ENCODE data around the gene C6orf62.
"Not testable (repeated sequence)": the region's sequence is repeated elsewhere in the genome, so short reads cannot be mapped to it uniquely, and the experiment has no call there.

The C6orf62 gene

GRCh38 chr6:24719125-24719971 is at the start of gene C6orf62:
C6orf62 (minus strand) TSS chr6:24719154; CDS start chr6:24718668, 486 bp downstream.
- Histone ChIP-seq H3K9ac (ENCODE audit: low read length) (peak within 1 kb of the TSS; percentile 100), H3K27me3 (ENCODE audit: control insufficient read depth, insufficient read depth, low read length) (no peaks in the 10 kb centered on the region), H3K4me3 (ENCODE audit: low read length) (peak within 1 kb of the TSS; percentile 98), H3K36me3 (ENCODE audit: control insufficient read depth, insufficient read depth, low read length) (peaks cover 3% of the 10 kb centered on the region), H3K4me1 (ENCODE audit: control insufficient read depth, insufficient read depth, low read length) (peaks cover 16% of the 10 kb centered on the region), H3K27ac (ENCODE audit: low read depth, low read length) (peak within 1 kb of the TSS; percentile 99)

- Histone ChIP-seq H3K4me1 (ENCODE audit: control insufficient read depth, insufficient read depth, low read length) (no peaks in the 10 kb centered on the region), H3K36me3 (ENCODE audit: control insufficient read depth, insufficient read depth, low read length) (no peaks in the 10 kb centered on the region), H3K27ac (ENCODE audit: low read depth, low read length) (no peak overlapping the region), H3K27me3 (ENCODE audit: control insufficient read depth, insufficient read depth, low read length) (no peaks in the 10 kb centered on the region), H3K4me3 (ENCODE audit: low read length) (no peak overlapping the region), H3K9ac (ENCODE audit: low read length) (no peak overlapping the region)
Observed at GRCh38 chr6:24768361-24768760, 49.4 kb upstream of the C6orf62 start.

- Histone ChIP-seq H3K36me3 (ENCODE audit: control insufficient read depth, insufficient read depth, low read length) (no peaks in the 10 kb centered on the region), H3K9ac (ENCODE audit: low read length) (no peak overlapping the region), H3K4me1 (ENCODE audit: control insufficient read depth, insufficient read depth, low read length) (no peaks in the 10 kb centered on the region), H3K27ac (ENCODE audit: low read depth, low read length) (no peak overlapping the region), H3K4me3 (ENCODE audit: low read length) (no peak overlapping the region), H3K27me3 (ENCODE audit: control insufficient read depth, insufficient read depth, low read length) (no peaks in the 10 kb centered on the region)
Observed at GRCh38 chr6:24766680-24767462, 47.9 kb upstream of the C6orf62 start.

GRCh38 chr6:24765968-24766367 is 47.0 kb upstream of the C6orf62 start:
- H3K4me3 ChIP-seq (ENCODE audit: low read length); H3K27ac ChIP-seq (ENCODE audit: low read depth, low read length); H3K4me1 ChIP-seq (ENCODE audit: control insufficient read depth, insufficient read depth, low read length); H3K27me3 ChIP-seq (ENCODE audit: control insufficient read depth, insufficient read depth, low read length); H3K36me3 ChIP-seq (ENCODE audit: control insufficient read depth, insufficient read depth, low read length); H3K9ac ChIP-seq (ENCODE audit: low read length): not testable (repeated sequence)

GRCh38 chr6:24764833-24765828 is 46.2 kb upstream of the C6orf62 start:
- not testable (repeated sequence) for H3K27me3 ChIP-seq (ENCODE audit: control insufficient read depth, insufficient read depth, low read length); H3K4me1 ChIP-seq (ENCODE audit: control insufficient read depth, insufficient read depth, low read length); H3K9ac ChIP-seq (ENCODE audit: low read length); H3K27ac ChIP-seq (ENCODE audit: low read depth, low read length); H3K4me3 ChIP-seq (ENCODE audit: low read length); H3K36me3 ChIP-seq (ENCODE audit: control insufficient read depth, insufficient read depth, low read length)

- H3K27ac ChIP-seq (ENCODE audit: low read depth, low read length) = no peak overlapping the region
- H3K27me3 ChIP-seq (ENCODE audit: control insufficient read depth, insufficient read depth, low read length) = no peaks in the 10 kb centered on the region
- no peaks in the 10 kb centered on the region for H3K36me3 ChIP-seq (ENCODE audit: control insufficient read depth, insufficient read depth, low read length)
- no peak overlapping the region for H3K9ac ChIP-seq (ENCODE audit: low read length)
- H3K4me1 ChIP-seq (ENCODE audit: control insufficient read depth, insufficient read depth, low read length) = no peaks in the 10 kb centered on the region
- H3K4me3 ChIP-seq (ENCODE audit: low read length) = no peak overlapping the region
Observed at GRCh38 chr6:24763578-24763977, 44.6 kb upstream of the C6orf62 start.

- Histone ChIP-seq H3K9ac (ENCODE audit: low read length) (no peak overlapping the region), H3K36me3 (ENCODE audit: control insufficient read depth, insufficient read depth, low read length) (no peaks in the 10 kb centered on the region), H3K4me1 (ENCODE audit: control insufficient read depth, insufficient read depth, low read length) (no peaks in the 10 kb centered on the region), H3K4me3 (ENCODE audit: low read length) (no peak overlapping the region), H3K27ac (ENCODE audit: low read depth, low read length) (no peak overlapping the region), H3K27me3 (ENCODE audit: control insufficient read depth, insufficient read depth, low read length) (no peaks in the 10 kb centered on the region)
Observed at GRCh38 chr6:24761851-24762250, 42.9 kb upstream of the C6orf62 start.

- H3K9ac ChIP-seq (ENCODE audit: low read length) = no peak overlapping the region
- no peaks in the 10 kb centered on the region for H3K4me1 ChIP-seq (ENCODE audit: control insufficient read depth, insufficient read depth, low read length)
- no peaks in the 10 kb centered on the region for H3K36me3 ChIP-seq (ENCODE audit: control insufficient read depth, insufficient read depth, low read length)
- H3K27ac ChIP-seq (ENCODE audit: low read depth, low read length) = no peak overlapping the region
- no peaks in the 10 kb centered on the region for H3K27me3 ChIP-seq (ENCODE audit: control insufficient read depth, insufficient read depth, low read length)
- H3K4me3 ChIP-seq (ENCODE audit: low read length) = no peak overlapping the region
Observed at GRCh38 chr6:24761193-24761835, 42.4 kb upstream of the C6orf62 start.

- no peaks in the 10 kb centered on the region for H3K36me3 ChIP-seq (ENCODE audit: control insufficient read depth, insufficient read depth, low read length)
- H3K4me1 ChIP-seq (ENCODE audit: control insufficient read depth, insufficient read depth, low read length) = no peaks in the 10 kb centered on the region
- H3K27ac ChIP-seq (ENCODE audit: low read depth, low read length) = no peak overlapping the region
- H3K4me3 ChIP-seq (ENCODE audit: low read length) = no peak overlapping the region
- H3K27me3 ChIP-seq (ENCODE audit: control insufficient read depth, insufficient read depth, low read length) = no peaks in the 10 kb centered on the region
- H3K9ac ChIP-seq (ENCODE audit: low read length) = no peak overlapping the region
Observed at GRCh38 chr6:24760210-24760609, 41.3 kb upstream of the C6orf62 start.

GRCh38 chr6:24759718-24760117 is 40.8 kb upstream of the C6orf62 start:
- H3K36me3 ChIP-seq (ENCODE audit: control insufficient read depth, insufficient read depth, low read length) = no peaks in the 10 kb centered on the region
- no peaks in the 10 kb centered on the region for H3K4me1 ChIP-seq (ENCODE audit: control insufficient read depth, insufficient read depth, low read length)
- no peak overlapping the region for H3K4me3 ChIP-seq (ENCODE audit: low read length)
- no peak overlapping the region for H3K9ac ChIP-seq (ENCODE audit: low read length)
- no peak overlapping the region for H3K27ac ChIP-seq (ENCODE audit: low read depth, low read length)
- H3K27me3 ChIP-seq (ENCODE audit: control insufficient read depth, insufficient read depth, low read length) = no peaks in the 10 kb centered on the region

GRCh38 chr6:24757611-24758010 is 38.7 kb upstream of the C6orf62 start:
- Histone ChIP-seq H3K9ac (ENCODE audit: low read length) (no peak overlapping the region), H3K4me1 (ENCODE audit: control insufficient read depth, insufficient read depth, low read length) (no peaks in the 10 kb centered on the region), H3K27ac (ENCODE audit: low read depth, low read length) (no peak overlapping the region), H3K4me3 (ENCODE audit: low read length) (no peak overlapping the region), H3K36me3 (ENCODE audit: control insufficient read depth, insufficient read depth, low read length) (no peaks in the 10 kb centered on the region), H3K27me3 (ENCODE audit: control insufficient read depth, insufficient read depth, low read length) (no peaks in the 10 kb centered on the region)
